ENCODE data around the gene ADGRB3.
A peak's percentile ranks its signal among the peaks of the same experiment; 100 is the strongest.
"Not testable (repeated sequence)": the region's sequence is repeated elsewhere in the genome, so short reads cannot be mapped to it uniquely, and the experiment has no call there.

ADGRB3 gene

DNA sequence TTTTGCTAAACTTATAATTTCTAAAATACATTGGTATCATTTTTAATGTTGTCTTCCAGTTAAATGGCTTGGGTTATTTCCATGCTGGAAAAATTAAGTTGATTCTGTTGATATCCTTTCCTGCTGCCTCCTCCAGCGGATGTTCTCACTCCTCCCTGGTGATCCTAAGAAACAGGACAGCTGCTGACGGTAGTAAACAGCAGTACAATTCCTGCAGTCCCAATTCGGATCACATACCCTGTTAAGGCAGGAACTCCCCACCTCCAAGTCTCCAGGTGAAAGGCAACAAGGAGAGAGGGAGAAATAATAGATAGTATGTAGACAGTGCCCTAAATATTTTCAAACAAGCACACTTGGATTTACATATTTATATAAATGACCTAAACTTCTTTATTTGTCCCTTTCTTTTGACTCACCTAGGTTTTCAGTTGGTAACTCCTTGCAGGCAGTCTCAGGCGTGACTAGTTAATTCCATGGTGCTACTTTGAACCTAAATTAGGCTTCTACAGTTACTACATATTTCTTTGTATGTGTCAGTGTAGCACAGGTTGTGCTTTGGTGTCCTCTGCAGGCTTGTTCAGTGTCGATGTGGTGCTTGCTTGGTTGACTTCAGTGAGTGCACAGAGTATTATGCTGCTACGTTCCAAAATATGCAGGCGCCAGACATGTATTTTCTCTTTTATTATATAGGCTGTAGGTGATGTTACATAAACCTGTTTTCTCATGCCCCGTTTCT, 126.0 kb downstream of the ADGRB3 start:
- no peak for DNase-seq (ENCODE audit: low read depth)
- no peak overlapping the region for H3K4me3 ChIP-seq (ENCODE audit: low read depth, low read length)

- DNase-seq (ENCODE audit: low read depth) = no peak
- H3K4me3 ChIP-seq (ENCODE audit: low read depth, low read length) = no peak overlapping the region
Measured at GRCh38 chr6:68761985-68762384, 126.9 kb downstream of the ADGRB3 start.

DNA sequence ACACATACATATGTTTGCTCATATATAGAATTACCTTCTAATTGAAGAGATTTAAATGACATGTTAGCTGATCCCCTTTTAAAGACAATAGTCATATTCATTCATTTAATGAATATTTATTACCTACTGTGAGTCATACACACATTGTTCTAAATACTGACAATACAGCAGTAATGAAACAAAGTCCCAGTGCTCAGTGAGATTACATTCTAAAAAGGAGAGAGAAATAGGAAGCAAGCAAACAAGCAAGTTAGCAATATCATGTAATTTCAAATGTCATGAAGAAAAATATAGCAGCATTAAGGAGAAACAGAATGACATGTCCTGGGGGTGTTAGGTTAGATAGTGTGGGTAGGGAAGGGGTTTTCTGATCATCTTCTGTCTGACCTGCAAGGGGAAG, 136.3 kb downstream of the ADGRB3 start:
- no peak for DNase-seq (ENCODE audit: low read depth)

DNA sequence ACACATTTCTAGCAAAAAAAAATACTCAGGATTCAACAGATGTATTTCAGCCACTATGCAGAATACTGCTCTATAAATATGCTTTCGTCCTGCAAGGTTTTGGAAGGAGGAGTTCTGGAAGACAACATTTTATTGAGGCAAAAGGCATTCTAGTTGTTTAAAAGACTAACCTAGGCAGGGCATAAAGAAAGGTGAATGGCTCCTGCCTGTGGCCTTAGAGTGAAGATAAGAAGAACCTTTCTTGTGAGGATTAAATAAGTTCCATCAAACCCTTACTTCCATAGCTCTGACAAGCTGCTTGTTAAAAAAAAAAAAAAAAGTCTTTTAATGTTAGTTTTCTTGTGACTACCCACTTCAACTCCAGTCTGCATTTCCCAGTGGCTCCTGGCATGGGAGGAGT, 139.8 kb downstream of the ADGRB3 start:
- no peak for DNase-seq (ENCODE audit: low read depth)
- H3K4me3 ChIP-seq (ENCODE audit: low read depth, low read length) = no peak overlapping the region

More for the DNA sequence above, 136.3 kb downstream of the ADGRB3 start:
- no peak overlapping the region for H3K4me3 ChIP-seq (ENCODE audit: low read depth, low read length)

- no peak for DNase-seq (ENCODE audit: low read depth)
- no peak overlapping the region for H3K4me3 ChIP-seq (ENCODE audit: low read depth, low read length)
Measured at GRCh38 chr6:68776354-68776753, 141.3 kb downstream of the ADGRB3 start.

DNA sequence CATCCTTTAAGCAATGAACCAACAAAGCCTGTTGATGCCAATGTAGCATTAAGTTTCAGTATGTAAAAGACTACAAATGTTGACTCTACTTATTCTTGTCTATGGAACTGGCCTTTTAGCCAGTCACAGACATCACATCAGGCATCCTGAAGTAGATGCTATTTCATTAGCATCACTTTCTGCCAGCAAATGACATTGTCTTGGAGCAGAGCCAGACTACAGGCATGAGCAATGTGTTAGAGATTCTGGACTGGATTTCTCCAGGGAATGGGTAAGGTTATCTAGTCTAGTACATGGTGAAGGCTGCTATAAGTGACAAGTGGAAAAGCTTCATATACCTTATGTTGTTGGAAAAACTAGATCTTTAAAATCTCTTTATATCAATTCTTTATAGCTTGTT, 142.9 kb downstream of the ADGRB3 start:
- peak; percentile 77 for DNase-seq (ENCODE audit: low read depth)
- H3K4me3 ChIP-seq (ENCODE audit: low read depth, low read length) = no peak overlapping the region

DNA sequence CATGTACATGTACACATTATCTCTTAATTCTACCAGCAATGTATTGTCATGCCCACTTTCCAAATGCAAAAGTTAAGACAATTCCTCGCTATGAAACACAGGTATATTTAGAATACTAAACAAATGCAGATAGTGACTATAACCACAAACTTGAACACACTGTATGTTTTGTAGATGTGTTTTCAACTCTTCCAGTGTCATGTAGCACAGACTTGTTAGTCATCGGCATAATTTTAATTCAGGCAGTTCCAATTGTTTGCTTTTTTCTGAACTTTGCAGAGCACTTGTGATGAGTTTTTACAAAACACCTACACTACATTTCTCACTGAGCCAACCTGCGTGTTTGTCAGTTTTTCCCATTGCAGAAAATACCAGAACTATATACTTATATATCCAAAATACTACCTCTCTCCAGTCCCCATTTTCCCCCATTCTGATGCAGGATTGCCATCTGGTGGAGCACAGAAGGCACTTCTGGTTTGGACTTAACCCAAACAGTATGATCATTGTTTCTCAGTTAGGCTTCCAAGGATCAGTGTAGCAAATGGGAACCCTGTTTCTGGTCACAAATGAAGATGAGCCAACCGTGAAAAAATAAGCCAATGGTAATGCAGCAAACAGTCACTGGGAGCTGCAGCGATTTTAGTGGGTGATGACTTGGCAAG, 143.4 kb downstream of the ADGRB3 start:
- H3K4me3 ChIP-seq (ENCODE audit: low read depth, low read length) = no peak overlapping the region
- DNase-seq (ENCODE audit: low read depth) = peak; percentile 55

DNA sequence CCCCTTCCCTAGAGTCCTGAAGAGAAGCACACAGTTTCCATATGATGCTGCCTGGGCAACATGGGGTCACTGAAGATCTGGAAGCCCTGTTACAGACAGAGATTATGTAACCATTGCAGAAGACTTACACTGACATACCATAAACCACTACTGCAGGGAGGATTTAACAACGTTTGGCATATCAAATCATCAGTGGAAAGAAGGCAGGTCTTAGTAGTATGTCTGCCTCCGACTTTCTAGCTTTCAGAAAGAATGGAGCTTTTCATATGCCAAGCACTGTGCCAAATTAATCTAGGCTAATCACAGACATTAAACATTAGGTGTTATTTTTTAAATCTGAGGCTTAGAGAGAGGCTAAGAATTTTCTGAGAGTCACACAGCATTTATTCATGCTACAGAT, 144.3 kb downstream of the ADGRB3 start:
- DNase-seq (ENCODE audit: low read depth) = no peak
- H3K4me3 ChIP-seq (ENCODE audit: low read depth, low read length) = no peak overlapping the region

- not testable (repeated sequence) for DNase-seq (ENCODE audit: low read depth); H3K4me3 ChIP-seq (ENCODE audit: low read depth, low read length)
Measured at GRCh38 chr6:68790128-68790527, 155.0 kb downstream of the ADGRB3 start.

DNA sequence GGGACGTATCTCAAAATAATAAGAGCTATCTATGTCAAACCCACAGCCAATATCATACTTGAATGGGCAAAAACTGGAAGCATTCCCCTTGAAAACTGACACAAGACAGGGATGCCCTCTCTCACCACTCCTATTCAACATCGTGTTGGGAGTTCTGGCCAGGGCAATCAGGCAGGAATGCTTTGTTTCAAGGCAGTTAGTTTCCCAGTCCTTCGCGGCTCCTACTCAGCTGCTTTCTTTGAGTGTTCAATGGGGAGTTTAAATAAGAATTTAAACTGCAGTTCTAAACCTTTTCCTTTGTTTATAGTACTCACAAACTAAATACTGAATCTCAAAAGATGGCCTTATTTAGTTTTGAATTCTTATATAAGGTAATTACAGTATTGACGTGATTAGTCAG, 179.9 kb downstream of the ADGRB3 start:
- DNase-seq (ENCODE audit: low read depth); H3K4me3 ChIP-seq (ENCODE audit: low read depth, low read length): not testable (repeated sequence)

- no peak for DNase-seq (ENCODE audit: low read depth)
- no peak overlapping the region for H3K4me3 ChIP-seq (ENCODE audit: low read depth, low read length)
Measured at GRCh38 chr6:68826501-68826900, 191.4 kb downstream of the ADGRB3 start.

DNA sequence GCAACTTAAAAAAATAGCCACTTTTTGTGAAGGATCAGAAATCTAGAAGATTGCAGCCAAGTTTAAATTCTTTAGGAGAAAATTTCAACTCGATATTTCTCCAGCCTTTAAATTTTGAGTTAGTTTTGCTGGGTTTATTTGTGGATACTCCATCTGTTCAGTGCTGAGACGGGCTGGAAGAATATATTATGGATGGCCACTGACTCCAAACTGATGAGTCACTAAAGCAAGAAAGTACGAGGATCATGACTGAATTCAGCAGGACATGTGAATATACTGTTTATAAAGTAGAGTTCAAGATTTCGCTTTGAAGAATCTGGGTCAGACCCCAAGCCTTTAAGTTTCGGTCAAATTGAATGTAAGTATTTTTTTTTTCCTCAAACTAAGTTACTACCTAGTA, 199.5 kb downstream of the ADGRB3 start:
- DNase-seq (ENCODE audit: low read depth) = peak; percentile 4
- H3K4me3 ChIP-seq (ENCODE audit: low read depth, low read length) = no peak overlapping the region

GRCh38 chr6:68838571-68838970, 203.5 kb downstream of the ADGRB3 start:
- no peak overlapping the region for H3K4me3 ChIP-seq (ENCODE audit: low read depth, low read length)
- DNase-seq (ENCODE audit: low read depth) = no peak

DNA sequence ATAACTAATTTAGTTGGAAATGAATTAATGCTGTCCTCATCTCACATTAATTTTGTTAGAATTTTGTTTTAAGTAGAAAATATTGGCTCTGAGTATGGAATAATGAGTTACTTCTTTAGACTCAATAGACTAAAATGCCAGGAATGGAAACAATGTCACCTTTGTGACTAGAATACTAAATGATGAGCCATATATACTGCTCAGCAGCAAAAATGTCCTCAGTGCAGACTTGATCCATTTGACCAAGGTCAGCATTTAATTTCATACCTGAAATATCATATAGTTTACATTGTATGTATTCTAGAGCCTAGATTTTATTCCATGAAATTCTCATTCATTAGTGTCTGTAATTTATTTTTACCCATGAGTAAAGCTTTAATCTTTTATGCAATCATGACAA, 217.7 kb downstream of the ADGRB3 start:
- H3K4me3 ChIP-seq (ENCODE audit: low read depth, low read length) = no peak overlapping the region
- no peak for DNase-seq (ENCODE audit: low read depth)

GRCh38 chr6:68859233-68859632, 224.2 kb downstream of the ADGRB3 start:
- DNase-seq (ENCODE audit: low read depth) = no peak
- no peak overlapping the region for H3K4me3 ChIP-seq (ENCODE audit: low read depth, low read length)

- H3K4me3 ChIP-seq (ENCODE audit: low read depth, low read length) = no peak overlapping the region
- DNase-seq (ENCODE audit: low read depth) = no peak
Measured at GRCh38 chr6:68868646-68869045, 233.6 kb downstream of the ADGRB3 start.

DNA sequence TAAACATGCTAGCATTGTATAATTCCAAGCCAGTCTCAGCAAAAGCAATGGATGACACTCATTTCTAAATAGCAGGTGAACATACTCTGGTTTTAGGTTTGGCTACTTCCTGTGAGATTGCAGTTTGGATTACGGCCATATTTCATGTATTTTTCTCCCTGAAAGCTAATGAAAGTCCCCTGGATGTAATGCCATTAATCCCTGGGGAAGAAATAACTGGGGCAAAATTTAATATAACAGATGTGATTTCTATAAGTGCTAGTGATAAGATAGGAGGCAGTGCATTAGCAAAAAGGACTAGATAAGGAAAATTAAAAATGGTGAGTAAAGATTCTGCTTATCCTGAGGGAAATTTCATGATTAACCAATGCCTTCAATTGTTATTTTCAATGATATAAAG, 238.2 kb downstream of the ADGRB3 start:
- H3K4me3 ChIP-seq (ENCODE audit: low read depth, low read length) = no peak overlapping the region
- DNase-seq (ENCODE audit: low read depth) = no peak

DNA sequence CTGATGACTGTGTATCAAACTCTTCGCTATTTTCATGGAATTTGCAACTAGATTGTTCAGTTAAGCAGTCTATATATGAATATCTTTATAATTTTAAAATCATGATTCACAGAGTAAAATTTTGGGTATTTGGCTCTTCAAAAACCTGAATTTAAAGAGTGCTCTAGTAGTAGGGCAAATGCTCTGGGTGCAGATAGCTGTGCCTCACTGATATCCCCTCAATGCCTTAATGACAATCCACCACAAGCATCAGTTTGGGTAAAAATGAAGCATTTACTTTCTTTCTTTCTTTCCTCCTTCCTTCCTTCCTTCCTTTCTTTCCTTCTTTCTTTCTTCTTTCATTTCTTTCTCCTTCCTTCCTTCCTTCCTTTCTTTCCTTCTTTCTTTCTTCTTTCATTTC, 239.7 kb downstream of the ADGRB3 start:
- no peak for DNase-seq (ENCODE audit: low read depth)

DNA sequence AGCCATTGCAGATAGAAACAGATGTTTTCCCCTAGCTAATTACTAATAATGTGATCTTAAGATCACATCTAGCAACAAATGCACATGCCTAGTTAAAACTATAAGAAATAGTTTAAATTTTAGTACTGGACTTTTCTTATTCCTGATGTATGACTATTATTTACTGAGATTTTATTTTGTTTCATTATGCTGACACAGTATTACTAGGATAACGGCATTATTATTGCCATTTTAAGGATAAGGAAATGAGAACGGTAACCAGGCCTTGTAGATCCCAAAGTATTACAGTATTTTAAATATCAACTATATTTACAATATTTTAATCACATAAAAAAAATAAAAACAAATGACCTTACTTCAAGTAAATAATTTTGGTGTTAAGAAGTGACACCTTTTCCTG, 240.3 kb downstream of the ADGRB3 start:
- no peak overlapping the region for H3K4me3 ChIP-seq (ENCODE audit: low read depth, low read length)
- no peak for DNase-seq (ENCODE audit: low read depth)

More for the DNA sequence above, 239.7 kb downstream of the ADGRB3 start:
- no peak overlapping the region for H3K4me3 ChIP-seq (ENCODE audit: low read depth, low read length)

GRCh38 chr6:68876792-68877493, 241.9 kb downstream of the ADGRB3 start:
- no peak overlapping the region for H3K4me3 ChIP-seq (ENCODE audit: low read depth, low read length)
- no peak for DNase-seq (ENCODE audit: low read depth)
